ENCODE data around the gene SLC23A2.

DNA sequence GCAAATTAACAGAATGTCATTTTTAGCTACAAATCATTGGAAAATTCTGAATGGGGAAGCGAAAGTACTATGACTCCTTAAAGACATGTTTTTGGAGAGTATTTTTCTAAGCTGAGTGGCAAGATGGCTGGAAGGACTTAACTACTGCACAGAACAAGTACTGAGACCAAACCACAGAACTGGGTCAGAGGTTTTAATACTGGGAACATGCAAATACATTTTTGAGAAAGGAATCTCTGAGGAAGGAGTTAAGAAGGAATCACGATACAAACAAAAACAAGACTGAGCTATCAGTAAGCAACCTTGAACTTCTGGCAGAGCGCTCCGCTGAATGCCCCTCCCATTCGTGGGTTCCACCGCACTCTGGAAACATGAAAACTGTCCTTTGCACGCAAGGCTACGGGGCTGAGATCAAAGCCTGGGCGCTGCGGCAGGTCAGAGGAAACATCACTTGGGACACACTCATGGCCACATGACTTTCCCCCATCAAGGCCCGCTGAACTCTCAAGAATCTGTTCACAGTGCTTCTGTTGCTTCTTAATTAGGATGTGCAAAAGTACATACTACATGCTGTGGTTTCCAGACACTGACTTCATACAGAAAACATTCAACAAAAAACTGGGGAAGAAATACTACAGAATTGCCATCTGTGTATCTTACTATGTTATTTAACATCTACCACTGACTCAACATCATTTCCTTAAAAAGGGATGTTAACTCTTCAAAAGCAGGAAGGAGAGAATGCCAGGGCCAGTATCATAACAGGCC lies 27.8 kb downstream of the SLC23A2 start:
- TF ChIP-seq, protein P1, sequence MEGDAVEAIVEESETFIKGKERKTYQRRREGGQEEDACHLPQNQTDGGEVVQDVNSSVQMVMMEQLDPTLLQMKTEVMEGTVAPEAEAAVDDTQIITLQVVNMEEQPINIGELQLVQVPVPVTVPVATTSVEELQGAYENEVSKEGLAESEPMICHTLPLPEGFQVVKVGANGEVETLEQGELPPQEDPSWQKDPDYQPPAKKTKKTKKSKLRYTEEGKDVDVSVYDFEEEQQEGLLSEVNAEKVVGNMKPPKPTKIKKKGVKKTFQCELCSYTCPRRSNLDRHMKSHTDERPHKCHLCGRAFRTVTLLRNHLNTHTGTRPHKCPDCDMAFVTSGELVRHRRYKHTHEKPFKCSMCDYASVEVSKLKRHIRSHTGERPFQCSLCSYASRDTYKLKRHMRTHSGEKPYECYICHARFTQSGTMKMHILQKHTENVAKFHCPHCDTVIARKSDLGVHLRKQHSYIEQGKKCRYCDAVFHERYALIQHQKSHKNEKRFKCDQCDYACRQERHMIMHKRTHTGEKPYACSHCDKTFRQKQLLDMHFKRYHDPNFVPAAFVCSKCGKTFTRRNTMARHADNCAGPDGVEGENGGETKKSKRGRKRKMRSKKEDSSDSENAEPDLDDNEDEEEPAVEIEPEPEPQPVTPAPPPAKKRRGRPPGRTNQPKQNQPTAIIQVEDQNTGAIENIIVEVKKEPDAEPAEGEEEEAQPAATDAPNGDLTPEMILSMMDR (IDR thresholded peaks at IDR 0.05), result no peak
- TF ChIP-seq POLR2A (IDR thresholded peaks at IDR 0.05), result peak in 1 of 2 donors; percentile 67
